Measurements from ENCODE around the gene RPL22.

DNA sequence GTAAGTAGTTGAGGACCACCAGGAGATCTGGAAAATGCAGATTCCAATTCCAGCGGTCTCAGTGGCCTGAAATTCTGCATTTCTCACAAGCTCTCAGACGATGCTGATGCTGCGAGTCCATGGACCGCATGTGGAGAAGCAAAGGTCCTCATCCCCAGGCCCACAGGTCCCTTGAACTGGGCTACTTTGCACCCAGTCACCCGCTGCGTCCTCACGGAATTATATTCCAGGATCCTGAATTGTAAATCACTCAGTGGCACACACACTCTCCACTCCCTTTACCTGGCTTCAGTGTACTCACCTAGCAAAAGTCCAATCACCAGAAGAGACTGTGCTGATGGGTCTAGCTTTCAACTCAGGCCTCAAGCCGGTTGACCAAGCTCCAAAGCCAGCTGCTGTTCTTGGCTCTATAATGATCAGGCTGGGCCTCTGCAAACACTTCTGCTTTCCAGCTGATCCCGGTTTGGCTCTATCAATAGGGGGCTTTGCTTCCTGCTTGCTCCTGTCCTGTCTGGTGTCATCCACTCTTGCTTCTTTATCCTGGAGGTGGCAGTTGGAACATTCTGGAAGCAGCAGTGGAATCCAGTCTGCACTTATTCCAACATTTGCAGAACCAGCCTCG lies 904 bp upstream of the RPL22 start:
- TF ChIP-seq POLR2A (IDR thresholded peaks at IDR 0.05), result no peak
- TF ChIP-seq, protein P1, sequence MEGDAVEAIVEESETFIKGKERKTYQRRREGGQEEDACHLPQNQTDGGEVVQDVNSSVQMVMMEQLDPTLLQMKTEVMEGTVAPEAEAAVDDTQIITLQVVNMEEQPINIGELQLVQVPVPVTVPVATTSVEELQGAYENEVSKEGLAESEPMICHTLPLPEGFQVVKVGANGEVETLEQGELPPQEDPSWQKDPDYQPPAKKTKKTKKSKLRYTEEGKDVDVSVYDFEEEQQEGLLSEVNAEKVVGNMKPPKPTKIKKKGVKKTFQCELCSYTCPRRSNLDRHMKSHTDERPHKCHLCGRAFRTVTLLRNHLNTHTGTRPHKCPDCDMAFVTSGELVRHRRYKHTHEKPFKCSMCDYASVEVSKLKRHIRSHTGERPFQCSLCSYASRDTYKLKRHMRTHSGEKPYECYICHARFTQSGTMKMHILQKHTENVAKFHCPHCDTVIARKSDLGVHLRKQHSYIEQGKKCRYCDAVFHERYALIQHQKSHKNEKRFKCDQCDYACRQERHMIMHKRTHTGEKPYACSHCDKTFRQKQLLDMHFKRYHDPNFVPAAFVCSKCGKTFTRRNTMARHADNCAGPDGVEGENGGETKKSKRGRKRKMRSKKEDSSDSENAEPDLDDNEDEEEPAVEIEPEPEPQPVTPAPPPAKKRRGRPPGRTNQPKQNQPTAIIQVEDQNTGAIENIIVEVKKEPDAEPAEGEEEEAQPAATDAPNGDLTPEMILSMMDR (IDR thresholded peaks at IDR 0.05), result no peak
